RWPE2 (cell line): Measurements from ENCODE around the gene GINS2.

Source experiments
- ATAC-seq: fragments of 200-7000 bp; cut with Tn5 transposase; 3 replicates; pipeline ENCODE4 v1.9.1; 2021; ENCODE audit warnings: low read depth
- DNase-seq: peaks from one replicate; pipeline ENCODE4 v3.0.0-alpha.2; 2020; ENCODE audit warnings: low spot score
- H3K27ac ChIP-seq: fragments of 450-650 bp; 2 replicates; pipeline ENCODE4 v1.5.1; 2017; ENCODE audit warnings: mild to moderate bottlenecking; ENCODE audit not compliant: poor library complexity, severe bottlenecking
- H3K27me3 ChIP-seq: fragments of 250-450 bp; sonication (Bioruptor Pico); 2 replicates; pipeline ENCODE4 v1.5.1; 2021; ENCODE audit warnings: mild to moderate bottlenecking, moderate library complexity; ENCODE audit not compliant: insufficient read depth, poor library complexity, severe bottlenecking
- H3K36me3 ChIP-seq: fragments of 250-450 bp; sonication (Bioruptor Pico); 2 replicates; pipeline ENCODE4 v1.5.1; 2020; ENCODE audit warnings: low read depth, mild to moderate bottlenecking, moderate library complexity
- H3K4me1 ChIP-seq: fragments of 250-450 bp; sonication (Bioruptor Pico); 2 replicates; pipeline ENCODE4 v1.5.1; 2021; ENCODE audit warnings: mild to moderate bottlenecking, moderate library complexity; ENCODE audit not compliant: insufficient read depth, poor library complexity, severe bottlenecking
- H3K4me3 ChIP-seq: fragments of 250-450 bp; sonication (Bioruptor Pico); 2 replicates; pipeline ENCODE4 v1.5.1; 2021; ENCODE audit warnings: mild to moderate bottlenecking, moderate library complexity; ENCODE audit not compliant: severe bottlenecking
- H3K9me3 ChIP-seq: fragments of 250-450 bp; sonication (Bioruptor Pico); 2 replicates; pipeline ENCODE4 v1.5.1; 2021; ENCODE audit warnings: mild to moderate bottlenecking, moderate library complexity; ENCODE audit not compliant: severe bottlenecking
- CTCF ChIP-seq: fragments of 450-650 bp; IDR thresholded peaks from one replicate; pipeline ENCODE4 v1.5.1; 2017; ENCODE audit warnings: mild to moderate bottlenecking, moderate library complexity; ENCODE audit not compliant: poor library complexity, severe bottlenecking

Gene GINS2

GRCh38 chr16:85674418-85674755 lies 14.4 kb downstream of the GINS2 start:
- Histone ChIP-seq H3K4me1 (no peaks in the 10 kb centered on the region), H3K27ac (no peak overlapping the region), H3K4me3 (no peak overlapping the region), H3K36me3 (peaks cover 100% of the 10 kb centered on the region), H3K9me3 (no peaks in the 10 kb centered on the region), H3K27me3 (no peaks in the 10 kb centered on the region)
- ATAC-seq: no peak
- TF ChIP-seq CTCF: no peak
- DNase-seq: no peak

GRCh38 chr16:85673529-85674417 lies 15.0 kb downstream of the GINS2 start:
- Histone ChIP-seq H3K4me3 (no peak overlapping the region), H3K4me1 (no peaks in the 10 kb centered on the region), H3K36me3 (peaks cover 100% of the 10 kb centered on the region), H3K9me3 (no peaks in the 10 kb centered on the region), H3K27ac (no peak overlapping the region), H3K27me3 (no peaks in the 10 kb centered on the region)
- no peak for TF ChIP-seq CTCF
- no peak for DNase-seq
- ATAC-seq: no peak

- Histone ChIP-seq H3K27me3 (no peaks in the 10 kb centered on the region), H3K9me3 (no peaks in the 10 kb centered on the region), H3K36me3 (peaks cover 98% of the 10 kb centered on the region), H3K4me3 (no peak overlapping the region), H3K27ac (no peak overlapping the region), H3K4me1 (no peaks in the 10 kb centered on the region)
- TF ChIP-seq CTCF: no peak
- no peak for ATAC-seq
- DNase-seq: no peak
Measured at GRCh38 chr16:85670840-85671239, 17.9 kb downstream of the GINS2 start.

- no peak for ATAC-seq
- no peak for DNase-seq
- Histone ChIP-seq H3K4me3 (no peak overlapping the region), H3K4me1 (no peaks in the 10 kb centered on the region), H3K36me3 (peaks cover 98% of the 10 kb centered on the region), H3K27ac (no peak overlapping the region), H3K9me3 (no peaks in the 10 kb centered on the region), H3K27me3 (no peaks in the 10 kb centered on the region)
- no peak for TF ChIP-seq CTCF
Measured at GRCh38 chr16:85668676-85669424, 19.9 kb downstream of the GINS2 start.
